NCI-H1436 (cell line): ENCODE measurements around the gene PSMD12.
"Not testable (repeated sequence)": the region's sequence is repeated elsewhere in the genome, so short reads cannot be mapped to it uniquely, and the experiment has no call there.

Experiments used
- DNase-seq: peaks from one replicate; lab custom pipeline; 2025; lab: John Stamatoyannopoulos, UW

PSMD12 gene

DNA sequence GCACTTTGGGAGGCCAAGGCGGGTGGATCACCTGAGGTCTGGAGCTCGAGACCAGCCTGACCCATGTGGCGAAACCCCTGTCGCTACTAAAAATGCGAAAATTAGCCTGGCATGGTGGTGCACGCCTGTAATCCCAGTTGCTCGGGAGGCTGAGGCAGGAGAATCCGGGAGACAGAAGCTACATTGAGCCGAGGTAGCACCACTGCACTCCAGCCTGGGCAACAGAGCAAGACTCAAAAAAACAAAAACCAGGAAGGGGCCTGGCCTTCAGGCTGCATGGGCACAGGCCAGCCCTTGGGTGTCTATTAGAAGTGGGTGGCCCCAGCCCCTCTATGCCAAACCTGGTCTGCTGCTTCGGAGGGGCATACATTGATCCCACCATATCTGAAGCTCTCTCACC lies 56.0 kb downstream of the PSMD12 start:
- DNase-seq: no peak

- DNase-seq: not testable (repeated sequence)
Observed at GRCh38 chr17:67305446-67306235, 60.7 kb downstream of the PSMD12 start.

DNA sequence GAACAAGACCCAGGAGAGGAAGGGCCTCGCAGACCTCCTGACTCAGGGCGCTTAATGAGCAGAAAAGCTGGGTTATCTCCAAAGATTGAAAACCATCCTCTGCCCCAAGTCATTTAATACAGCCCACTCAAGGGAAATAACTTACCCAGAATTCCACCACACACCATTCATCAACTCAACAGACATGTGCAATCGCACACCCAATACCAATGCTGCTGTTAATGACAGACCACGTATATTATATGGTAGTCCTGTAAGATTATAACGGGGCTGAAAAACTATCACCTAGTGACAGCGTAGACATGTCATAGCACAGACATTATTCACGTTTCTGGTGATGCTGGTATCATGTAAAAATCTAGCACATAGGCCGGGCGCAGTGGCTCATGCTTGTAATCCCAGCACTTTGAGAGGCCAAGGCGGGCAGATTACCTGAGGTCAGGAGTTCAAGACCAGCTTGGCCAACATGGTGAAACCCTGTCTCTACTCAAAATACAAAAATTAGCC lies 68.9 kb downstream of the PSMD12 start:
- DNase-seq: no peak

DNA sequence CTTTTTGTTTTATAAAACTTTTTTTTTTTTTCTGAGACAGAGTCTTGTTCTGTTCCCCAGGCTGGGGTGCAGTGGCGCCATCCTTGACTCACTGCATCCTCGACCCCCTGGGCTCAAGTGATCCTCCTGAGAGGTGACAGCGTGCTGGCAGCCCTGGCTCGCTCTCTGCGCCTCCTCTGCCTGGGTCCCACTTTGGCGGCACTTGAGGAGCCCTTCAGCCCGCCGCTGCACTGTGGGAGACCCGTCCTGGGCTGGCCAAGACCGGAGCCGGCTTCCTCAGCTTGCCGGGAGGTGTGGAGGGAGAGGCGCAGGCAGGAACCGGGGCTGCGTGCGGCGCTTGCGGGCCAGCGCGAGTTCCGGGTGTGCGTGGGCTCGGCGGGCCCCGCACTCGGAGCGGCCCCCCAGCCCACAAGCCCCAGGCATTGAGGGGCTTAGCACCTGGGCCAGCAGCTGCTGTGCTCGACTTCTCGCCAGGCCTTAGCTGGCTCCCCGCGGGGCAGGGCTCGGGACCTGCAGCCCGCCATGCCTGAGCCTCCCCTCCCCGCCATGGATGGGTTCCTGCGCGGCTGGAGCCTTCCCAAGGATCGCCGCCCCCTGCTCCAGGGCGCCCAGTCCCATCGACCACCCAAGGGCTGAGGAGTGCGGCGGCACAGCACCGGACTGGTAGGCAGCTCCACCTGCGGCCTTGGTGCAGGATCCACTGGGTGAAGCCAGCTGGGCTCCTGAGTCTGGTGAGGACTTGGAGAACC lies 71.8 kb downstream of the PSMD12 start:
- DNase-seq: no peak

- DNase-seq: peak; percentile 57
Observed at GRCh38 chr17:67293251-67294203, 72.8 kb downstream of the PSMD12 start.

- no peak for DNase-seq
Observed at GRCh38 chr17:67290711-67291291, 75.6 kb downstream of the PSMD12 start.

GRCh38 chr17:67290244-67290643 lies 76.1 kb downstream of the PSMD12 start:
- DNase-seq: no peak

GRCh38 chr17:67289181-67289876 lies 77.0 kb downstream of the PSMD12 start:
- DNase-seq: no peak
